NCI-H2171 treated with DMSO at 0.1 percent for 48 hours (cell line): ENCODE results near the gene PIGT.

ENCODE experiments used
- DNase-seq: peaks from one replicate; lab custom pipeline; 2025; lab: John Stamatoyannopoulos, UW

PIGT gene

DNA sequence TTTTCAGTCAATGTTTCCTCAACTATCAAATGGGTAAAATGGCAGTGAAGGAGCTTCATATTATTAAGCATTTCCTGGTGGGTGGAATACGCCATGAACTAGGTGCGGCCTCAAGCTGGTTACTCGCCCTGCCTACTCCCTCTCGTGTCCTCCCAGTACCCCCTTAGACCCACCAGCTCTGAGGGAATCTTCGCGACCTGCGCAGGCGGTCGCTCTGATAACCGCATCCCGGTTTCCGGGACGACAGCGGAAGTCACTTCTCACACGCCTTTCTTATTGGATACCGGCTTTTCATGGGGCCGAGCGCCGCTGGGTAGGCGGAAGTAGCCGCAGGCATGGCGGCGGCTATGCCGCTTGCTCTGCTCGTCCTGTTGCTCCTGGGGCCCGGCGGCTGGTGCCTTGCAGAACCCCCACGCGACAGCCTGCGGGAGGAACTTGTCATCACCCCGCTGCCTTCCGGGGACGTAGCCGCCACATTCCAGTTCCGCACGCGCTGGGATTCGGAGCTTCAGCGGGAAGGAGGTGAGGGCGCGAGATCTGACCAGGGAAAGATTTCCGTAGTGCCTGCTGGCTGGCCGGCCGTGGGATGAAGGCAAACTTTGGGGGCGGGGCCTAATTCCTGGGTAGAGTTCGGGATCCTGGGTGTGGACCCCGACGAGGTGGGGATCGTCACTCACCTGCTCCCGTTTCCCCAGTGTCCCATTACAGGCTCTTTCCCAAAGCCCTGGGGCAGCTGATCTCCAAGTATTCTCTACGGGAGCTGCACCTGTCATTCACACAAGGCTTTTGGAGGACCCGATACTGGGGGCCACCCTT is at the start of gene PIGT:
PIGT (plus strand) TSS at position 320 of the 816 bp plus-strand sequence; CDS start at position 336, 16 bp downstream.
- DNase-seq, result peak; percentile 95

DNA sequence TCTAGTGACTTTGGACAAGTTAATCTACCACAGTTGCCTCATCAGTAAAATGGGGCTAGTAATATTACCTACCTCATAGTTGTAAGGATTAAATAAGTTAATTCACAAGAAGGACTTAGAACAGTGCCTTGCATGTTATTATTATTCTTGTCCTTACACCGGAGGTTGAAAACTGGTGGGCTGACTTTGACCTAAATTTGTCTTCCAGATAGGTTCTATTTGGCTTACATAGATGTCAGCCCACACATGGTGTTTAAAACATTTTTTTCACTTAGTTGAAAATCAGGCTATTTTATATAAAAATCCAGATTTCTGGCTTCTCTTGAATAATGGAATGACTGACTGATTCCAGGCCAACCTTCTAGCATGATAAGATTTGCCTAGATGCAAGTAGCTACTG is 49.7 kb upstream of the PIGT start:
- no peak for DNase-seq

GRCh38 chr20:45366631-45367030 is 49.3 kb upstream of the PIGT start:
- DNase-seq, result no peak

DNA sequence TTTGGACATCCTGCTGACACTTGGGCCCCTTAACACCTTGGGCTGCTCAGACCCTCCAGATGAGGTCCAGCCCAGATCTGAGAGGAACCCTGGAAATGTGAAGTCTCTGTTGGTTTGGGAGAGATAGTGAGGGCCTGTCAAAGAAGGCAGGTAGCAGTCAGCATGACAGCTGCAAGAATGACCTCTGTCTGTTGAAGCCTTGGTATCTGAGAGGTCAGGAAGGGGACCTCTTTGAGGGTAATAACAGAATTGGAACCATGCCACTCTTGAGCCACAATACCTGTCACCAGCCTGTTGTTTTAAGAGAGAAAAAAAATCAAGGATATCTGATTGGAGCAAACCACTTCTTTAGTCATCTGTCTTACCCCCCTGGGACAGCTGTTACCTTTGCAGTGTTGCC is 48.8 kb upstream of the PIGT start:
- DNase-seq, result no peak

- DNase-seq, result no peak
These were observed 47.5 kb upstream of the PIGT start for GRCh38 chr20:45368221-45368980.

GRCh38 chr20:45370571-45371160 is 45.3 kb upstream of the PIGT start:
- no peak for DNase-seq

DNA sequence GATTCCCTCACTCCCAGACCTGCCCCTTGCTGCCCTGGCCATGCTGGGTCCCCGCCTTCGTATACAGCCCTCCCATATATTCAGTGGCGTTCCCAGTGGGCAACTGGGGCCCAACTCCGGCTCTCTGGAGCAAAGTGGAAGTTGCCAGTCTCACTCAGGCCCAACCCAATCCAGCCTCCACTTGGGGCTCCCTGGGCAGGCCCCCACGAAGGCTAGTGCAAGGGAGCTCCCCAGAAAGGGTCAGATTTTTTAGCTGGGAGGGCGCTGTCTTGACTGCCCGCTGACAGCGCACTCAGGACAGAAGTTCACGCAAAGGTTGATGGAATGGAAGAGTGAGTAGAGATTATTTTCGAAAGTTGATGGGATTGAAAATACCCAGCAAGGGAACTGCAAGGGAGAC is 43.7 kb upstream of the PIGT start:
- no peak for DNase-seq

- DNase-seq, result no peak
These were observed 43.1 kb upstream of the PIGT start for GRCh38 chr20:45372646-45373352.

GRCh38 chr20:45373353-45374100 is 42.4 kb upstream of the PIGT start:
- peak; percentile 32 for DNase-seq

DNA sequence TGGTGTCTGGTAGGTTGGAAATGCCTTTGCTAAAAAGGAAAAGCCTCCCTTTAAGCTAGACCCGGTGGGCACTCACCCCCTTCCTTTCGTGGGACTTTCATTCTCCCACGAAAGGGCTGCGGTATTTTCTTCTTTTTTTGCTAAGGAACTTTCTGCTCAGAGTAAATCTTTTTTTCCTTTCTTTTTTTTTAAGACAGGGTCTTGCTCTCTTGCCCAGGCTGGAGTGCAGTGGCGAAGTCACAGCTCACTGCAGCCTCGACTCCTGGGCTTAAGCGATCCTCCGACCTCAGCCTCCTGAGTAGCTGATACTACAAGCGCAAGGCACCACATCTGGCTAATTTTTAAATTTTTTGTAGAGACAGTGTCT is 41.9 kb upstream of the PIGT start:
- DNase-seq, result no peak

GRCh38 chr20:45374966-45375365 is 41.0 kb upstream of the PIGT start:
- no peak for DNase-seq

DNA sequence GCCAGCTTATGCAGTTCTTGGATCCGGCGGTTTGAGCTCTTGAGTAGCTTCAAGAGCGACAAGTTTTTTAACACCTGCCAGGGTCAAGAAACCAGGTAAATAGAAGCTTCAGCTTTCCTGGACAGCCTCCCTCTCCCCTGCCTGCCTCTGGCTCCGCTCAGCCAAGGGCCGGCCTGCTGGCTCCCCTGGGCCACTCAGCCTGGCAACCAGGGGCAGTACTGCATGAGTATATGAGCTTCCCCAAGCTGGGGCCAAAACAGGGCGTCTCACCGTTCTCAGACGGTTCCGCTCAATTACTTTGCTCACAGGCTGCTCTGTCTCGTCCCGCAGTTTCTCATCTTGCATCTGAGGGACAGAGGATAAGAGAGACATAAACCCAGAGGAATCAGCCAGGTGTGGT is 38.7 kb upstream of the PIGT start:
- no peak for DNase-seq

DNA sequence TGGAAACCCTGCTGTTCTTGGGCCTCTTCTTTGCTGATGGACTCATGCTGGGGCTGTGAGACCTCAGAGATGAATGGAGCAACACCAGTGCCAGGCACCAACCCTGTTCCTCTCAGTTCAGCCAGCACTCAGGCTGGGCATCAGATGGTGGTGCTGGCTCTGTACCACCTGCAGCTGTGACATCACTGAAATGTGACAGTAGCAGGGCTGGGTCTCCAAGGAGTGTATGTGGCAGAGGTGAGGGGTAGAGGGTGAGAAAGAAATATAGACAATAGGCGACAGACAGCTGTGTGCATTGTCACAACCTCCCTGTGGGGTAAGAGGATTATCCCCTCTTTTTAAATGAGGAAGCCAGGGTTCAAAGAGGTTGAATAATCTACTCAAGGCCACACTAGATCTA is 37.8 kb upstream of the PIGT start, which contains the start of gene TP53TG5:
TP53TG5 (minus strand) TSS at position 135 of the 400 bp plus-strand sequence; CDS start at position 46, 89 bp downstream.
- no peak for DNase-seq

- no peak for DNase-seq
These were observed 28.7 kb upstream of the PIGT start for GRCh38 chr20:45387274-45387673.

DNA sequence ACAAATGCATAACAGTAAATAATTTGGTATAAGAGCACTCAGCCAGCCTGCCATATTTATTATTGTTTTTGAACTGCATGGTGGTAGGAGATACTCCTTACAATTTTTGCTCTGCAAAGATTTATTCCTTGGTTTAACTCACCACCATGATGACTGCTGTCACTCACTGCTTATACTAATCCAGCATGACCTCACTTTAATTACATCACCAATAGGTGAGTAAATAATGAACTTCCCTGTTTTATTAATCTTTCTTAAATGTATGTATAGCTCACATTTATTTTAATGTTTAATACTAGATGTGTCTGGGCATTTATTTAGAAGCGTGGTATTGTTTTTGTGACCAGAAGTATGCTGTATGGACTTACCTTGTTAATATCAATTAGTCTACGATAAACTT is 25.0 kb upstream of the PIGT start:
- DNase-seq, result no peak

GRCh38 chr20:45391559-45391958 is 24.4 kb upstream of the PIGT start:
- no peak for DNase-seq

DNA sequence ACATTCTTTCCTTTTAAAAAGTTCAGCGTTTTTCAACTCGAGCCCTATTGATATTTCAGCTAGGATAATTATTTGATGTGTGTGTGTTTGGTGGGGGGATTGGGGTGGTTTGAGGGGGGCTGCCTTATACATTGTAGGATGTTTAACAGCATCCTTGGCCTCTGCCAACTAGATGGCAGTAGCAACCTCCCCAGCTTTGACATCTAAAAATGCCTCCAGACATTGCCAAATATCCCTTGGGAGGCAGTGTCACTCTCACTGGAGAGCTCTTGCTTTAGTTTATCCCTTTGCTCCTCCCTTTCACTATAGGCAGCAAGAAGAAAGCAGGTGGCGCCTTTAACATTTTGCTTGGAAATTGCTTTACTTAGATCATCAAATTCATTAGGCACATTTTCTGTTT is 23.2 kb upstream of the PIGT start:
- peak; percentile 33 for DNase-seq

DNA sequence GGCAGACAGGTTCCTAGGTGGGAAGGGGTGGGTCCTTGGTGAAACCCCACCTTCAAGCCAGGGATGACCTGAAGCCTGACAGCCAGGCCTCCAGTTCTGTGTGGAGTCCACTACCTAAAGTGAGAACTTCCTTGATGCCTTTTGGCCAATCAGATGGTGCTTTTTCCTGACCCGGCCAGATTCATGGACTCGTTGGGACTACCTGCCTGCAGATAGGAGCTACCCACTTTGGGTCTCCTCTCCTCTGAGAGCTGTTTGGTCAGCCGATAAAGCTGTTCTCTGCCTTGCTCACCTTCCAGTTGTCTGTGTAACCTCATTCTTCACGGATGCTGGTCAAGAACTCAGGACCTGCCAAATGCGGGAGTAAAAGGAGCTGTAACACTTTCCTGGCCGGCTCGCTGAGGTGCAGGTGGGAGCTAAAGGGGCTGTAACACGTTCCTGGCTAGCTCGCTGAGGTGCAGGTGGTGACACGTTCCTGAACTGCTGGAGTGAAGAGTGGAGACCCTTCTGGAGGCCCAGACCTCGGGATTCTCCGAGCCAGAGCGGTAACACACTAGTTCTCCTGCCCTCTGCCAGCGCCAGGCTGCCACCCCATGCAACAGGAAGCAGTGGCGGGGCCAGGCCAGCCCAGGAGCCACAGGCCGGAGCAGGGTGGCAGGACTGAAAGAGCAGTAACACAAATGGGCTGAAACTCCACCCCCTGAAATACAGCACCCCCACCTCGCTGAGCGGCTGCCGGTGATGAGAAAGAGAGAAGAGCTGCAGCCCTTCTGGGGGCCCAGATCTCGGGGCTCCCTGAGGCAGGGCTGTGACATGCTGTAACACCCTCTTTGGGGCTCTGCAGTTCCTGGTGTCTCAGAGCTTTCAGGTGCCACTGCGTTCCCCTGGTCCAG is 21.5 kb upstream of the PIGT start:
- DNase-seq, result no peak

DNA sequence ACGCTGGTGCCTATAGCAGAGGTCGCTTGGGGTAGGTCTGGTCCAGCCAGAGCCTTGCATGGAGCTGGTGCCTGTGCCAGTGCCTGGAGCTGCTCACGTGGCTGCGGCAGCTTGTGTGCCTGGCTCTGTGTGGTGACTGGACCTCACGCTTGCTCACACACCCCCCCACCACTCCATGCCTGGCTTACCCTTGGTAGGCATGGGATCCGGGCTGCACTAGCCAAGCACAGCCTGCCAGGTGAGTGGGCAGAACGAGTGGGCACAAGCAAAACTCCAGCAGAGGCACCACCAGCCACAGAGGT is 20.9 kb upstream of the PIGT start:
- no peak for DNase-seq

- DNase-seq, result no peak
These were observed 16.9 kb upstream of the PIGT start for GRCh38 chr20:45399018-45399417.
